Measurements from ENCODE around the gene CTU2. TPM values are rescaled to one million over a fixed set of nuclear protein-coding genes. Genes with fewer than 3 reads are reported as not detected.
"Not testable (repeated sequence)": the region's sequence is repeated elsewhere in the genome, so short reads cannot be mapped to it uniquely, and the experiment has no call there.

CTU2 gene
- total RNA-seq (10 to 100 TPM; 22.4 to 33.6 TPM), total RNA-seq (12.4 to 28.3 reads per million in 2 donors)

DNA sequence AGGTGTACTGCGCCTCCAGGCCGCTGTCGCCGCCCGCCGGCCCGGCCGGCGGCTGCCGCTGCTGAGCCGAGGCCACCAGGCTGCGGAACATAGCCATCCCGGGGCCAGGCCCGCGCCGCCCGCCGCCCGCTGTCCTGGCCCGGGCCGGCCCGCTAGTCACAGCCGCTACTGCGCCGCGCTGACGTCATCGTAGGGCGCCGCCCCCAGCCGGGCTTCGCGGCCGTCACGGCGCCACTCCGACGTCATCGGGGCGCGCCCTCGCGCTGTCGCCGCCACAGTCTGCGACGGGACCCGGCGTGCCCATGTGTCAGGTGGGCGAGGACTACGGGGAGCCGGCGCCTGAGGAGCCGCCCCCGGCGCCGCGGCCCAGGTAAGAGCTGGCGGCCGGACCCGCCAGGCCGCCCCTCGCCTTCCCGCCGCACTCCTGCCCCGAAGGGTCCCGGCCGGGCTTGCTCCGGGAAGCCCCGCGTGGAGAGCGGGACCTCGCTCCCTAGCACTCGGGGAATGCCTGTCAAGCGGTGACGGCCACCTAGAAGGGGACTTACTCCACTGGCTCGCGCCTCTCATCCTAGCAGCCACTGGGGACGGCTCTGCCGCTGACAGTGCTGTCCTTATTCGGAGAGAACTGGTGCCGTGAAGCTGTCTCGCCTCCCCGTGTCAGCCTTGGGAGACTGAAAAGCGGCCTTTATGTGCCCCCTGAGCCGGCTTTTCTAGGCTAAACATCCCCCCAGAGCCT is at the start of gene CTU2, which contains the start of gene RNF166:
Gene CTU2 (plus strand): TSS at position 275 of the 736 bp plus-strand sequence. CDS start 28 bp downstream, at position 303.
Gene RNF166 (minus strand): TSS at position 180 of the 736 bp plus-strand sequence. CDS start 83 bp downstream, at position 97.
- peak; percentile 73 for ATAC-seq

GRCh38 chr16:88657371-88657770 is 48.9 kb upstream of the CTU2 start:
- Mint-ChIP-seq H3K27me3 (no peaks in the 10 kb centered on the region), H3K27ac (no peak overlapping the region), H3K4me3 (no peak overlapping the region), H3K36me3 (ENCODE audit: low read depth) (peaks cover 3% of the 10 kb centered on the region), H3K4me1 (peaks cover 15% of the 10 kb centered on the region)
- DNase-seq (no peak), ATAC-seq (no peak)
- no peaks in the 10 kb centered on the region for H3K9me3 ChIP-seq (ENCODE audit: control insufficient read depth, low read length, poor library complexity, severe bottlenecking)

More for the DNA sequence above, at the start of gene CTU2, which contains the start of gene RNF166:
- H3K4me3 Mint-ChIP-seq = peak within 1 kb of the TSS; percentile 97
- DNase-seq = peak; percentile 87 to 94 (median 91)
- H3K36me3 Mint-ChIP-seq (ENCODE audit: low read depth) = peaks cover 3% of the 10 kb centered on the region
- no peaks in the 10 kb centered on the region for H3K9me3 ChIP-seq (ENCODE audit: control insufficient read depth, low read length, poor library complexity, severe bottlenecking)
- no peaks in the 10 kb centered on the region for H3K27me3 Mint-ChIP-seq
- peak within 1 kb of the TSS; percentile 98 for H3K27ac Mint-ChIP-seq
- peaks cover 45% of the 10 kb centered on the region for H3K4me1 Mint-ChIP-seq

GRCh38 chr16:88658714-88659113 is 47.6 kb upstream of the CTU2 start:
- H3K9me3 ChIP-seq (ENCODE audit: control insufficient read depth, low read length, poor library complexity, severe bottlenecking) = no peaks in the 10 kb centered on the region
- no peak overlapping the region for H3K4me3 Mint-ChIP-seq
- H3K4me1 Mint-ChIP-seq = peaks cover 15% of the 10 kb centered on the region
- no peak for DNase-seq
- no peak overlapping the region for H3K27ac Mint-ChIP-seq
- no peaks in the 10 kb centered on the region for H3K27me3 Mint-ChIP-seq
- peaks cover 3% of the 10 kb centered on the region for H3K36me3 Mint-ChIP-seq (ENCODE audit: low read depth)
- no peak for ATAC-seq

- ATAC-seq = no peak
- no peak for DNase-seq
- no peaks in the 10 kb centered on the region for H3K9me3 ChIP-seq (ENCODE audit: control insufficient read depth, low read length, poor library complexity, severe bottlenecking)
- no peak overlapping the region for H3K4me3 Mint-ChIP-seq
- H3K27me3 Mint-ChIP-seq = no peaks in the 10 kb centered on the region
- H3K27ac Mint-ChIP-seq = no peak overlapping the region
- H3K4me1 Mint-ChIP-seq = peaks cover 13% of the 10 kb centered on the region
- H3K36me3 Mint-ChIP-seq (ENCODE audit: low read depth) = peaks cover 3% of the 10 kb centered on the region
Observed at GRCh38 chr16:88659160-88659559, 47.1 kb upstream of the CTU2 start.

DNA sequence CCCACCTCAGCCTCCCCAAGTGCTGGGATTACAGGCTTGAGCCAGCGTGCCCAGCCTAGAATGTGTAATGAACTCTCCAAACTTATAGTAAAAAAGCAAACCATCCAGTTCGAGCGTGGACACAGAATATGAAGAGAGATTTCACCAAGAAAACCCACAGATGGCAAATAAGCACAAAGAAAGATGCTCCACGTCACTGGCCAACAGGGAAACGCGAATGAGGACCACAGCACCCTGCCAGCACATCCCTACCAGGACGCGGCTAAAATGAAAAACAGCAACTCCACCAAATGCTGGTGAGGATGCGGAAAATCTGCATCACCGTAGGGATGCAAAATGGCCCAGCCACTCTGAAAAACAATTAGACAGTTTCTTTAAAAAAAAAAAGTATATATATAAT is 44.8 kb upstream of the CTU2 start:
- H3K9me3 ChIP-seq (ENCODE audit: control insufficient read depth, low read length, poor library complexity, severe bottlenecking) = no peaks in the 10 kb centered on the region
- Mint-ChIP-seq H3K36me3 (ENCODE audit: low read depth) (no peaks in the 10 kb centered on the region), H3K4me1 (peaks cover 13% of the 10 kb centered on the region), H3K27me3 (no peaks in the 10 kb centered on the region), H3K4me3 (peak overlapping the region; percentile 91), H3K27ac (peak overlapping the region; percentile 86)
- ATAC-seq (no peak), DNase-seq (no peak)

GRCh38 chr16:88662222-88662842 is 44.0 kb upstream of the CTU2 start:
- Mint-ChIP-seq H3K36me3 (ENCODE audit: low read depth) (no peaks in the 10 kb centered on the region), H3K27me3 (no peaks in the 10 kb centered on the region), H3K4me3 (peak overlapping the region; percentile 91), H3K4me1 (peaks cover 13% of the 10 kb centered on the region), H3K27ac (peak overlapping the region; percentile 86)
- H3K9me3 ChIP-seq (ENCODE audit: control insufficient read depth, low read length, poor library complexity, severe bottlenecking) = no peaks in the 10 kb centered on the region
- DNase-seq (no peak), ATAC-seq (no peak)

- Mint-ChIP-seq H3K36me3 (ENCODE audit: low read depth) (no peaks in the 10 kb centered on the region), H3K27ac (peak within 1 kb of the TSS; percentile 86), H3K4me1 (peaks cover 13% of the 10 kb centered on the region), H3K27me3 (no peaks in the 10 kb centered on the region), H3K4me3 (peak within 1 kb of the TSS; percentile 95)
- DNase-seq (peak; percentile 90 to 95 (median 94)), ATAC-seq (peak; percentile 98)
- no peaks in the 10 kb centered on the region for H3K9me3 ChIP-seq (ENCODE audit: control insufficient read depth, low read length, poor library complexity, severe bottlenecking)
Observed at GRCh38 chr16:88662843-88663606, 43.3 kb upstream of the CTU2 start, which contains the start of gene MVD. TSS of gene MVD (minus strand) at chr16:88663091. CDS start at chr16:88663080, 11 bp downstream.

DNA sequence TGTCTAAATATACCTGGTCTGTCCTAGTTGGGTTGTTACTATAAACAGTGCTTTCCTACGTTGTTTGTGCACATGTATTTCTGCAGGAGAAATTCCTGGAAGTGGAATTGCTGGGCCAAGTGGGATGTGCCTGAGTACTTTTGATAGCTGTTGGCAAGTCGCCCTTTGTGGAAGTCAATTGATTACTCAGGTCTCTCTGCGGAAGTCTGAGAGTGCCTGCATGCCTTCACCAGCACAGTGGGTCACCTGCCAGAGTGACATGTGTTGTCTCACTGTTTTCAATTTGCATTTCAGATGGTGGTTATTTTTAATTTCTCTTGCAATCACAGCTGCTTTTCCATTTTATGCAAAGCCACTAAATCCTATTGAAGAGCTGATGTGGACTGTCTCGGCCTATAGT is 41.2 kb upstream of the CTU2 start:
- peak overlapping the region; percentile 57 for H3K4me3 Mint-ChIP-seq
- H3K4me1 Mint-ChIP-seq = peaks cover 13% of the 10 kb centered on the region
- DNase-seq (no peak), ATAC-seq (no peak)
- H3K36me3 Mint-ChIP-seq (ENCODE audit: low read depth) = no peaks in the 10 kb centered on the region
- H3K9me3 ChIP-seq (ENCODE audit: control insufficient read depth, low read length, poor library complexity, severe bottlenecking) = no peaks in the 10 kb centered on the region
- H3K27ac Mint-ChIP-seq = peak overlapping the region; percentile 19
- no peaks in the 10 kb centered on the region for H3K27me3 Mint-ChIP-seq

DNA sequence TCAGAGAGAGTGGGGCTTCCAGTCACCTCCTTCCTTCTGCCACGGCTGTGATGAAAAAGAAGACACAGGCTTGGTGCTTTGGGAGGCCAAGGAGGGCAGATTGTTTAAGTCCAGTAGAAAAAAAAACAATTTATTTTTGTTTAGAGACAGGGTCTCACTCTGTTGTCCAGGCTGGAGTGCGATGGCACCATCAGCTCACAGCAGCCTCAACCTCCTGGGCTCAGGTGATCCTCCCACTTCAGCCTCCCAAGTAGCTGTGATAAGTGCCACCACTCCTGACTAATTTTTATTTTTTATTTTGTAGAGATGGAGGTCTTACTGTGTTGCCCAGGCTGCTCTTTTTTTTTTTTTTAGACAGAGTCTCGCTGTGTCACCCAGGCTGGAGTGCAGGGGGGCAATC is 40.7 kb upstream of the CTU2 start:
- ATAC-seq (no peak), DNase-seq (no peak)
- Mint-ChIP-seq H3K36me3 (ENCODE audit: low read depth) (no peaks in the 10 kb centered on the region), H3K27me3 (no peaks in the 10 kb centered on the region), H3K27ac (peak overlapping the region; percentile 19), H3K4me3 (no peak overlapping the region), H3K4me1 (peaks cover 13% of the 10 kb centered on the region)
- H3K9me3 ChIP-seq (ENCODE audit: control insufficient read depth, low read length, poor library complexity, severe bottlenecking) = no peaks in the 10 kb centered on the region

GRCh38 chr16:88667461-88667860 is 38.8 kb upstream of the CTU2 start:
- Mint-ChIP-seq H3K4me3 (no peak overlapping the region), H3K27ac (peak overlapping the region; percentile 45), H3K36me3 (ENCODE audit: low read depth) (no peaks in the 10 kb centered on the region), H3K4me1 (peaks cover 5% of the 10 kb centered on the region), H3K27me3 (no peaks in the 10 kb centered on the region)
- no peaks in the 10 kb centered on the region for H3K9me3 ChIP-seq (ENCODE audit: control insufficient read depth, low read length, poor library complexity, severe bottlenecking)
- ATAC-seq (no peak), DNase-seq (no peak)

- not testable (repeated sequence) for H3K9me3 ChIP-seq (ENCODE audit: control insufficient read depth, low read length, poor library complexity, severe bottlenecking); DNase-seq; H3K36me3 Mint-ChIP-seq (ENCODE audit: low read depth); ATAC-seq; H3K27me3 Mint-ChIP-seq; H3K27ac Mint-ChIP-seq; H3K4me3 Mint-ChIP-seq; H3K4me1 Mint-ChIP-seq
Observed at GRCh38 chr16:88669493-88669892, 36.8 kb upstream of the CTU2 start.

DNA sequence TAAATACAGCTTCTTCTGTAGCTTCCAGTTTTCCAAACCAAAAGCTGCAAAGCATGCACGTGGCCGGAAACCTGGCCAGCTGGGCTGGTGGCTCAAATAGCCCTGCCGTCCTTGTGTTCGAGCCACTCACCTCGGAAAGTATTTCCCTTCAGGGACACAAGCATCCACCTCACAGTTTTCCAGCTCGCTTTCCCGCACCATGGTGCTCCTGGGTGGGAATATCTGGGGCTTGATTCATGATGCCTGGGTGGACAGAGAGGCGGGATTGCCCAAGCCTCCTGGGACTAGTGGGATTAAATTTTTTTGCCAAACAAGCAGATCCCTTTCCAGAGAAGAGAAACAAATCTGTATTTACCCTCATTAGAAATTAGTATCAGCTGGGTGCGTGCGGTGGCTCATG is 36.3 kb upstream of the CTU2 start:
- no peak for DNase-seq
- no peaks in the 10 kb centered on the region for H3K27me3 Mint-ChIP-seq
- no peak for ATAC-seq
- no peaks in the 10 kb centered on the region for H3K36me3 Mint-ChIP-seq (ENCODE audit: low read depth)
- no peaks in the 10 kb centered on the region for H3K9me3 ChIP-seq (ENCODE audit: control insufficient read depth, low read length, poor library complexity, severe bottlenecking)
- no peak overlapping the region for H3K27ac Mint-ChIP-seq
- H3K4me3 Mint-ChIP-seq = no peak overlapping the region
- H3K4me1 Mint-ChIP-seq = peaks cover 4% of the 10 kb centered on the region

- Mint-ChIP-seq H3K27ac (no peak overlapping the region), H3K4me1 (peaks cover 4% of the 10 kb centered on the region), H3K27me3 (no peaks in the 10 kb centered on the region), H3K4me3 (no peak overlapping the region), H3K36me3 (ENCODE audit: low read depth) (no peaks in the 10 kb centered on the region)
- no peak for DNase-seq
- no peak for ATAC-seq
- H3K9me3 ChIP-seq (ENCODE audit: control insufficient read depth, low read length, poor library complexity, severe bottlenecking) = no peaks in the 10 kb centered on the region
Observed at GRCh38 chr16:88671806-88672205, 34.5 kb upstream of the CTU2 start.

Measured in T-helper 17 cell (primary cell).